ENCODE measurements around the gene KRTAP20-4.

Gene KRTAP20-4

DNA sequence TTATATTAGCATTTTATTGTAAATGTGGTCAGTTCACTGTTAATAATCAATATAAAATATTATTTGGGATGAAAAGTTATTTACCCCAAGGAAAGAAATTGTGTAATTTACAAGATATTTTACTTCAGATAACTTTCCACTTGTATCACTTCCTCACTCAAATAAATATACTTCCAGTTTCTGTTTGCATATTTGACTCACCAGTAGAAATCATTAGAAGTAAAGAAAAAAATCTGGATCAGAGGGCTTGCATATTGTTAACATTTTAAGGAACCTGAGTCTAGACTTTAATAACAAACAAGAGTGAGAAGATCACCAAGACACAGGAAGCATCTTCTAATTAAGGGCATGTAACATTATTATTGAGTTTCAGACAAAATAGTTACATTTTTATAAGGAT lies 347 bp upstream of the KRTAP20-4 start:
- H3K4me3 ChIP-seq (ENCODE audit: control insufficient read depth in 1 of 7, extremely low read depth in 1 of 7, insufficient read depth in 4 of 7, low read depth in 2 of 7, low read length in 6 of 7), result no peak overlapping the region
- H3K27ac ChIP-seq (ENCODE audit: insufficient read depth in 1 of 2, low read depth in 1 of 2, low read length in 2 of 2, poor library complexity in 1 of 2, severe bottlenecking in 2 of 2), result no peak overlapping the region
- H3K36me3 ChIP-seq (ENCODE audit: control insufficient read depth in 4 of 4, insufficient read depth in 4 of 4, low read length in 3 of 4), result no peaks in the 10 kb centered on the region
- H3K4me1 ChIP-seq (ENCODE audit: control extremely low read depth in 1 of 4, control insufficient read depth in 4 of 4, insufficient read depth in 4 of 4, low read length in 3 of 4), result no peaks in the 10 kb centered on the region
- ChIA-PET CTCF (no interaction called here), POLR2A (no interaction called here)
- H3K9me3 ChIP-seq (ENCODE audit: control extremely low read depth in 1 of 5, control insufficient read depth in 4 of 5, insufficient read depth in 2 of 5, low read depth in 1 of 5, low read length in 4 of 5), result peaks cover 0 to 3% (median 0%) of the 10 kb centered on the region in 5 experiments
- no peaks in the 10 kb centered on the region for H3K27me3 ChIP-seq (replicated peaks in 2 of 5; ENCODE audit: control insufficient read depth in 4 of 5, insufficient read depth in 5 of 5, low read length in 4 of 5)
- no peak for DNase-seq

- Histone ChIP-seq H3K27ac (ENCODE audit: insufficient read depth in 1 of 2, low read depth in 1 of 2, low read length in 2 of 2, poor library complexity in 1 of 2, severe bottlenecking in 2 of 2) (no peak overlapping the region), H3K4me3 (ENCODE audit: control insufficient read depth in 1 of 7, extremely low read depth in 1 of 7, insufficient read depth in 4 of 7, low read depth in 2 of 7, low read length in 6 of 7) (no peak overlapping the region), H3K27me3 (replicated peaks in 2 of 5; ENCODE audit: control insufficient read depth in 4 of 5, insufficient read depth in 5 of 5, low read length in 4 of 5) (no peaks in the 10 kb centered on the region), H3K9me3 (ENCODE audit: control extremely low read depth in 1 of 5, control insufficient read depth in 4 of 5, insufficient read depth in 2 of 5, low read depth in 1 of 5, low read length in 4 of 5) (peaks cover 0 to 3% (median 1%) of the 10 kb centered on the region in 5 experiments), H3K4me1 (ENCODE audit: control extremely low read depth in 1 of 4, control insufficient read depth in 4 of 4, insufficient read depth in 4 of 4, low read length in 3 of 4) (no peaks in the 10 kb centered on the region), H3K36me3 (ENCODE audit: control insufficient read depth in 4 of 4, insufficient read depth in 4 of 4, low read length in 3 of 4) (no peaks in the 10 kb centered on the region)
- no peak for DNase-seq
- CTCF ChIA-PET, result interaction anchor here (0.6 kb wide), 1 partner anchor 13 kb away, joined by 3 read pairs; no protein-coding TSS in a partner anchor
- POLR2A ChIA-PET, result no interaction called here
- WGBS (ENCODE audit: insufficient coverage), result 95% methylated on average over 2 of the region's 3 CpGs
These were observed 2.9 kb downstream of the KRTAP20-4 start for GRCh38 chr21:30623362-30623761.

DNA sequence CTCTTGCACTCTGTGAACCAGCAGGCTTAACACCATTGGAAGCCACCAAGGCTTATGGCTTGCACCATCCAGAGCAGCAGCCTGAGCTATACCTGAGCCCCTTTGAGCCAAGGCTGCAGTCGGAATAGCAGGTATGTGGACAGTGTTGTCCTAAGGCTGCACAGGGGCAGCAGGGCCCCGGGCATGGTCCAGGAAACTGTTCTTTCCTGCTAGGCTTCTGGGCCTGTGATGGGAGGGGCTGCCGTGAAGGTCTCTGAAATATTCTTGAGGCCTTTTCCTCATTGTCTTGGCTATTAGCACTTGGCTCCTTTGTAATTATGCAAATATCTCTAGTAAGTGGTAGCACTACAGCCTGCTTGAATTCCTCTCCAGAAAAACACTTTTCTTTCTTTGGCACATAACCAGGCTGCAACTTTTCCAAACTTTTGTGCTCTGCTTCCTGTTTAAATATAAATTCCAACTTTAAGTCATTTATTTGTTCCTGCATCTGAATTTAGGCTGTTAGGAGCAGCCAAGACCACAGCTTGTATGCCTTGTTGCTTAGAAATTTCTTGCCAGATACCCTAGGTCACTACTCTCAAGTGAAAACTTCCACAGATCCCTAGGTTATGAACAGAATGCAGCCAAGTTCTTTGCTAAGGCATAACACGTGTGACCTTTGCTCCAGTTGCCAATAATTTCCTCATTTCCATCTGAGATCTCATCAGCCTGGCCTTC lies 5.2 kb downstream of the KRTAP20-4 start:
- Histone ChIP-seq H3K27me3 (replicated peaks in 2 of 5; ENCODE audit: control insufficient read depth in 4 of 5, insufficient read depth in 5 of 5, low read length in 4 of 5) (no peaks in the 10 kb centered on the region), H3K4me1 (ENCODE audit: control extremely low read depth in 1 of 4, control insufficient read depth in 4 of 4, insufficient read depth in 4 of 4, low read length in 3 of 4) (no peaks in the 10 kb centered on the region), H3K4me3 (ENCODE audit: control insufficient read depth in 1 of 7, extremely low read depth in 1 of 7, insufficient read depth in 4 of 7, low read depth in 2 of 7, low read length in 6 of 7) (no peak overlapping the region), H3K9me3 (ENCODE audit: control extremely low read depth in 1 of 5, control insufficient read depth in 4 of 5, insufficient read depth in 2 of 5, low read depth in 1 of 5, low read length in 4 of 5) (peaks cover 0 to 3% (median 1%) of the 10 kb centered on the region in 5 experiments), H3K36me3 (ENCODE audit: control insufficient read depth in 4 of 4, insufficient read depth in 4 of 4, low read length in 3 of 4) (no peaks in the 10 kb centered on the region), H3K27ac (ENCODE audit: insufficient read depth in 1 of 2, low read depth in 1 of 2, low read length in 2 of 2, poor library complexity in 1 of 2, severe bottlenecking in 2 of 2) (no peak overlapping the region)
- WGBS (ENCODE audit: insufficient coverage), result 92% methylated on average over 3 of the region's 4 CpGs
- ChIA-PET CTCF (interaction anchor here (0.5 kb wide), 1 partner anchor 495 kb away, joined by 3 read pairs; no protein-coding TSS in a partner anchor), POLR2A (no interaction called here)
- DNase-seq, result no peak

DNA sequence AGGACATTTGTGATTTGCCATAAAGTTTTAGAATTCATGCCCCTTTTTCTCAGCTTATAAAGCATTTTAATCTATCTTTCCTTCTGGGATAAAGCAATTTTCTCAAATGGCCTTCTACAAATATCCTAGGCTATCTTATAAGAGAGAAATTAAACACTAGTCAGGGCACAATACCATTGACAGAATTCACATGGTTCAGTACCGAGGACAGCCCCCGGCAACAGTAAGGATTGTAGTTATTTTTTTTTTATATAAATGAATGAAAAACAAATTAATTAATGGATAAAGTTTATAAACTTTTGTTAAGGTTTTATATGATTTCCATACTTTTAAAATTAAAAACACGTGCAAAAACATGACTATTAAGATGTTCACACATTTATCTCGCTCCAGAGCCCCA lies 7.7 kb downstream of the KRTAP20-4 start:
- H3K4me3 ChIP-seq (ENCODE audit: control insufficient read depth in 1 of 7, extremely low read depth in 1 of 7, insufficient read depth in 4 of 7, low read depth in 2 of 7, low read length in 6 of 7), result no peak overlapping the region
- DNase-seq, result no peak

DNA sequence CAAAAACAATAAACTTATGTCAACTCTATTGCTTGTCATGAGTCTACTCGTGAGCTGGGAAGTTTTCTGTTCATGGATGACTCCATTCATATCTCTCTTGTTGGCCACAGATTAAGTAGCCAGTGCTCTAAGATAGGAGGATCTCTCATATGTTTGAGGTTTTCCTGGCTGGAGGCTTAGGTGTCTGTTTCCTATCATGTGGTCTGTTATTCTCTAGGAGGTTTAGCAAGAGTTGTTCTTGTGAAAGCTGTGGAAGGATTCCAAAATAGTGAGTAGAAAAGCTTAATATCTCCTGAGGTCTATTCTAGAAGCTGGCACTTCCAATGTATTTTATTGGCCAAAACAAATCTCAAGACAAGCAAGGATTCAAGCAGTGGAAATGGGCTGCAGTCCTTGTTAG lies 8.8 kb downstream of the KRTAP20-4 start:
- ChIA-PET POLR2A (no interaction called here), CTCF (no interaction called here)
- Histone ChIP-seq H3K27ac (ENCODE audit: insufficient read depth in 1 of 2, low read depth in 1 of 2, low read length in 2 of 2, poor library complexity in 1 of 2, severe bottlenecking in 2 of 2) (no peak overlapping the region), H3K36me3 (ENCODE audit: control insufficient read depth in 4 of 4, insufficient read depth in 4 of 4, low read length in 3 of 4) (no peaks in the 10 kb centered on the region), H3K4me3 (ENCODE audit: control insufficient read depth in 1 of 7, extremely low read depth in 1 of 7, insufficient read depth in 4 of 7, low read depth in 2 of 7, low read length in 6 of 7) (no peak overlapping the region), H3K27me3 (replicated peaks in 2 of 5; ENCODE audit: control insufficient read depth in 4 of 5, insufficient read depth in 5 of 5, low read length in 4 of 5) (no peaks in the 10 kb centered on the region), H3K9me3 (ENCODE audit: control extremely low read depth in 1 of 5, control insufficient read depth in 4 of 5, insufficient read depth in 2 of 5, low read depth in 1 of 5, low read length in 4 of 5) (peaks cover 0 to 3% (median 1%) of the 10 kb centered on the region in 5 experiments), H3K4me1 (ENCODE audit: control extremely low read depth in 1 of 4, control insufficient read depth in 4 of 4, insufficient read depth in 4 of 4, low read length in 3 of 4) (no peaks in the 10 kb centered on the region)
- DNase-seq, result no peak
- WGBS (ENCODE audit: insufficient coverage), result 100% methylated on average over 1 of the region's 1 CpG

More for the DNA sequence above, 7.7 kb downstream of the KRTAP20-4 start:
- no CpG with 5 or more reads among the region's 4 CpGs for WGBS (ENCODE audit: insufficient coverage)
- H3K27me3 ChIP-seq (replicated peaks in 2 of 5; ENCODE audit: control insufficient read depth in 4 of 5, insufficient read depth in 5 of 5, low read length in 4 of 5), result no peaks in the 10 kb centered on the region
- ChIA-PET POLR2A (no interaction called here), CTCF (no interaction called here)
- H3K4me1 ChIP-seq (ENCODE audit: control extremely low read depth in 1 of 4, control insufficient read depth in 4 of 4, insufficient read depth in 4 of 4, low read length in 3 of 4), result no peaks in the 10 kb centered on the region
- H3K36me3 ChIP-seq (ENCODE audit: control insufficient read depth in 4 of 4, insufficient read depth in 4 of 4, low read length in 3 of 4), result no peaks in the 10 kb centered on the region
- peaks cover 0 to 3% (median 1%) of the 10 kb centered on the region in 5 experiments for H3K9me3 ChIP-seq (ENCODE audit: control extremely low read depth in 1 of 5, control insufficient read depth in 4 of 5, insufficient read depth in 2 of 5, low read depth in 1 of 5, low read length in 4 of 5)
- no peak overlapping the region for H3K27ac ChIP-seq (ENCODE audit: insufficient read depth in 1 of 2, low read depth in 1 of 2, low read length in 2 of 2, poor library complexity in 1 of 2, severe bottlenecking in 2 of 2)

DNA sequence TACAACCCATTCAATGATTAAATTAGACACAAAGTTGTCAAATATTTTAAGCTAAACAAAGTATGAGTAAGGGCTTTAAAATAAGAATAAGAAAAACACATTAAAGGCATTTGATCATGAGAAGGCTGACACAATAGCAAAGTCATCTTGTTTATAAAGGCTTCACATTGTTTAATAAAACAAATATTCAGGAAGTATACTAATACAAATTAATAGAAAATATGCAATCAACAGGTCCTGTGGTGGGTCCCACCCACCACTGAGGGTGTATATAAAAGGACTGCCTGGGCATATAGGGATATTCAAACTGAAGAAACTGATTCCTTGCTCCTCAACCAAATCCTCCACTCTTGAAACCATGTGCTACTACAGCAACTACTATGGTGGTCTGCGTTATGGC lies 14.5 kb downstream of the KRTAP20-4 start, which contains the start of gene KRTAP20-2:
Gene KRTAP20-2, plus strand, starts transcription at position 301 of the 400 bp plus-strand sequence. Its CDS starts 58 bp downstream, at position 359.
- Histone ChIP-seq H3K27me3 (replicated peaks in 2 of 5; ENCODE audit: control insufficient read depth in 4 of 5, insufficient read depth in 5 of 5, low read length in 4 of 5) (no peaks in the 10 kb centered on the region), H3K27ac (ENCODE audit: insufficient read depth in 1 of 2, low read depth in 1 of 2, low read length in 2 of 2, poor library complexity in 1 of 2, severe bottlenecking in 2 of 2) (no peak within 1 kb of the TSS), H3K9me3 (ENCODE audit: control extremely low read depth in 1 of 5, control insufficient read depth in 4 of 5, insufficient read depth in 2 of 5, low read depth in 1 of 5, low read length in 4 of 5) (no peaks in the 10 kb centered on the region), H3K4me1 (ENCODE audit: control extremely low read depth in 1 of 4, control insufficient read depth in 4 of 4, insufficient read depth in 4 of 4, low read length in 3 of 4) (no peaks in the 10 kb centered on the region), H3K36me3 (ENCODE audit: control insufficient read depth in 4 of 4, insufficient read depth in 4 of 4, low read length in 3 of 4) (no peaks in the 10 kb centered on the region), H3K4me3 (ENCODE audit: control insufficient read depth in 1 of 7, extremely low read depth in 1 of 7, insufficient read depth in 4 of 7, low read depth in 2 of 7, low read length in 6 of 7) (no peak within 1 kb of the TSS)
- no CpG with 5 or more reads among the region's 1 CpG for WGBS (ENCODE audit: insufficient coverage)
- CTCF ChIA-PET, result no interaction called here
- POLR2A ChIA-PET, result no interaction called here
- no peak for DNase-seq

DNA sequence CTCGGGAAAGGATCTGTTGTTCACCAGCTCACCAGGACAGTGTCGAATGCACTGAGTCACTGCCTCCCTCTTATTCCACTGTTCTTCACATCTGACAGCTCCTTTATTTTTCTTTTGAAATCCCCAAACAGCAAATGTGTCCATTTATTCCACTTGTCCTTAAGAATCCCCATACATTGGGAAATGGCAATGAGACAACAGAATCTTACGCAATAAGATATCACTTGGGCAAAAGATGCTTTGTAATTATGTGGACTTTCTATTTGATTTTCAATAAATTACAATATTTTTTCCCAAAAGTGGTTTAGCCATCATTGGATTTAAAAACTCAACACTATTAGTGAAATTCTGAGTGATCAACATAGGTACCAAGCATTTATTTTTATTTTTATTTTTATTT lies 18.3 kb downstream of the KRTAP20-4 start:
- Histone ChIP-seq H3K27ac (ENCODE audit: insufficient read depth in 1 of 2, low read depth in 1 of 2, low read length in 2 of 2, poor library complexity in 1 of 2, severe bottlenecking in 2 of 2) (no peak overlapping the region), H3K4me1 (ENCODE audit: control extremely low read depth in 1 of 4, control insufficient read depth in 4 of 4, insufficient read depth in 4 of 4, low read length in 3 of 4) (no peaks in the 10 kb centered on the region), H3K4me3 (ENCODE audit: control insufficient read depth in 1 of 7, extremely low read depth in 1 of 7, insufficient read depth in 4 of 7, low read depth in 2 of 7, low read length in 6 of 7) (no peak overlapping the region), H3K9me3 (ENCODE audit: control extremely low read depth in 1 of 5, control insufficient read depth in 4 of 5, insufficient read depth in 2 of 5, low read depth in 1 of 5, low read length in 4 of 5) (peaks cover 0 to 3% (median 0%) of the 10 kb centered on the region in 5 experiments), H3K36me3 (ENCODE audit: control insufficient read depth in 4 of 4, insufficient read depth in 4 of 4, low read length in 3 of 4) (no peaks in the 10 kb centered on the region), H3K27me3 (replicated peaks in 2 of 5; ENCODE audit: control insufficient read depth in 4 of 5, insufficient read depth in 5 of 5, low read length in 4 of 5) (no peaks in the 10 kb centered on the region)
- no peak for DNase-seq
- ChIA-PET POLR2A (no interaction called here), CTCF (no interaction called here)
- WGBS (ENCODE audit: insufficient coverage), result 89% methylated on average over 2 of the region's 3 CpGs
